ENCODE measurements around the gene TTC13. TPM values are rescaled to one million over a fixed set of nuclear protein-coding genes. Genes with fewer than 3 reads are reported as not detected.
A peak's percentile ranks its signal among the peaks of the same experiment; 100 is the strongest.

The TTC13 gene
- total RNA-seq, 2 experiments from 2014 or later = 24.9 to 25.0 TPM

GRCh38 chr1:230971771-230972170, 6.9 kb downstream of the TTC13 start:
- Histone ChIP-seq H3K4me1 (ENCODE audit: insufficient read depth, low read length) (peaks cover 50% of the 10 kb centered on the region), H3K9me3 (ENCODE audit: control insufficient read depth in 1 of 2, insufficient read depth in 1 of 2, low read length in 2 of 2) (no peaks in the 10 kb centered on the region), H3K27ac (ENCODE audit: low read depth in 1 of 2, low read length in 2 of 2) (no peak overlapping the region), H3K36me3 (ENCODE audit: insufficient read depth, low read length) (peaks cover 20% of the 10 kb centered on the region), H3K27me3 (ENCODE audit: control insufficient read depth in 1 of 2, insufficient read depth in 2 of 2, low read length in 2 of 2) (no peaks in the 10 kb centered on the region), H3K4me3 (ENCODE audit: low read length) (no peak overlapping the region)
- Mint-ChIP-seq H3K36me3 (ENCODE audit: low read depth) (peaks cover 20% of the 10 kb centered on the region), H3K4me1 (ENCODE audit: low read depth) (peaks cover 69% of the 10 kb centered on the region), H3K9me3 (no peaks in the 10 kb centered on the region), H3K27me3 (no peaks in the 10 kb centered on the region), H3K27ac (peak overlapping the region; percentile 77), H3K4me3 (no peak overlapping the region)
- POLR2A ChIA-PET = interaction anchor here (0.7 to 3.6 kb wide), 3 partner anchors 31 to 366 kb away, joined by 3 to 23 read pairs (median 3); partner anchors contain the start of genes EXOC8, FAM89A and SPRTN
- intact Hi-C loops (cut with DNase I, micrococcal nuclease) = loop anchor here in 1 of 2 experiments (10.0 kb wide), 1 partner anchor 327 kb away; the partner anchor contains the start of gene COG2
- CTCF ChIA-PET = interaction anchor here (0.8 kb wide), 1 partner anchor 55 kb away, joined by 4 read pairs; no protein-coding TSS in a partner anchor
- ATAC-seq (ENCODE audit: poor library complexity) (no peak), DNase-seq (no peak)
- no peak for TF ChIP-seq CTCF (IDR thresholded peaks at IDR 0.05)

- peaks cover 10% of the 10 kb centered on the region for H3K36me3 ChIP-seq (ENCODE audit: insufficient read depth, low read length)
- peaks cover 8% of the 10 kb centered on the region for H3K36me3 Mint-ChIP-seq (ENCODE audit: low read depth)
- TF ChIP-seq CTCF (IDR thresholded peaks at IDR 0.05) = no peak
- H3K27ac ChIP-seq (ENCODE audit: low read depth in 1 of 2, low read length in 2 of 2) = no peak overlapping the region
- no peaks in the 10 kb centered on the region for H3K9me3 Mint-ChIP-seq
- H3K4me3 ChIP-seq (ENCODE audit: low read length) = no peak overlapping the region
- no peaks in the 10 kb centered on the region for H3K27me3 ChIP-seq (ENCODE audit: control insufficient read depth in 1 of 2, insufficient read depth in 2 of 2, low read length in 2 of 2)
- ChIA-PET POLR2A (interaction anchor here (1.0 kb wide), 1 partner anchor 15 kb away, joined by 3 read pairs; no protein-coding TSS in a partner anchor), CTCF (no interaction called here)
- peaks cover 40% of the 10 kb centered on the region for H3K4me1 ChIP-seq (ENCODE audit: insufficient read depth, low read length)
- H3K27ac Mint-ChIP-seq = peak overlapping the region; percentile 62
- H3K27me3 Mint-ChIP-seq = no peaks in the 10 kb centered on the region
- H3K9me3 ChIP-seq (ENCODE audit: control insufficient read depth in 1 of 2, insufficient read depth in 1 of 2, low read length in 2 of 2) = no peaks in the 10 kb centered on the region
- ATAC-seq (ENCODE audit: poor library complexity) = no peak
- intact Hi-C loops (cut with DNase I, micrococcal nuclease) = loop anchor here in 1 of 2 experiments (10.0 kb wide), 1 partner anchor 326 kb away; the partner anchor contains the start of gene COG2
- H3K4me3 Mint-ChIP-seq = no peak overlapping the region
- peaks cover 60% of the 10 kb centered on the region for H3K4me1 Mint-ChIP-seq (ENCODE audit: low read depth)
- DNase-seq = peak in 1 of 14 experiments; percentile 4
Measured at GRCh38 chr1:230970432-230970831, 8.2 kb downstream of the TTC13 start.

- no peak overlapping the region for H3K27ac ChIP-seq (ENCODE audit: low read depth in 1 of 2, low read length in 2 of 2)
- no peak overlapping the region for H3K4me3 Mint-ChIP-seq
- intact Hi-C loops (cut with DNase I, micrococcal nuclease) = no loop called here
- H3K9me3 ChIP-seq (ENCODE audit: control insufficient read depth in 1 of 2, insufficient read depth in 1 of 2, low read length in 2 of 2) = no peaks in the 10 kb centered on the region
- no peaks in the 10 kb centered on the region for H3K27me3 ChIP-seq (ENCODE audit: control insufficient read depth in 1 of 2, insufficient read depth in 2 of 2, low read length in 2 of 2)
- no peak overlapping the region for H3K27ac Mint-ChIP-seq
- ChIA-PET CTCF (no interaction called here), POLR2A (no interaction called here)
- peaks cover 8% of the 10 kb centered on the region for H3K4me1 ChIP-seq (ENCODE audit: insufficient read depth, low read length)
- H3K36me3 Mint-ChIP-seq (ENCODE audit: low read depth) = peaks cover 21% of the 10 kb centered on the region
- no peaks in the 10 kb centered on the region for H3K27me3 Mint-ChIP-seq
- H3K36me3 ChIP-seq (ENCODE audit: insufficient read depth, low read length) = peaks cover 12% of the 10 kb centered on the region
- DNase-seq (no peak), ATAC-seq (ENCODE audit: poor library complexity) (no peak)
- H3K4me3 ChIP-seq (ENCODE audit: low read length) = no peak overlapping the region
- no peaks in the 10 kb centered on the region for H3K9me3 Mint-ChIP-seq
- peaks cover 62% of the 10 kb centered on the region for H3K4me1 Mint-ChIP-seq (ENCODE audit: low read depth)
- TF ChIP-seq CTCF (IDR thresholded peaks at IDR 0.05) = no peak
Measured at GRCh38 chr1:230966358-230966873, 12.2 kb downstream of the TTC13 start.
